HUES64 (cell line): ENCODE measurements around the gene CCL21. TPM values are rescaled to one million over a fixed set of nuclear protein-coding genes. Genes with fewer than 3 reads are reported as not detected.
"Not testable (repeated sequence)": the region's sequence is repeated elsewhere in the genome, so short reads cannot be mapped to it uniquely, and the experiment has no call there.

Source experiments
- H3K27ac ChIP-seq: 2 replicates; pipeline ENCODE4 v1.7.0; 2013; ENCODE audit warnings: low read depth, low read length, inconsistent platforms
- H3K27me3 ChIP-seq: 2 replicates; pipeline ENCODE4 v1.6.1; 2013; ENCODE audit warnings: mild to moderate bottlenecking, low read length; ENCODE audit not compliant: insufficient read depth
- H3K36me3 ChIP-seq: 2 replicates; pipeline ENCODE4 v1.6.1; 2013; ENCODE audit warnings: mild to moderate bottlenecking, low read length; ENCODE audit not compliant: insufficient read depth
- H3K4me1 ChIP-seq: 2 replicates; pipeline ENCODE4 v1.6.1; 2013; ENCODE audit warnings: mild to moderate bottlenecking, low read length, moderate library complexity; ENCODE audit not compliant: insufficient read depth
- H3K4me3 ChIP-seq: 2 replicates; pipeline ENCODE4 v1.5.1; 2013; ENCODE audit warnings: mild to moderate bottlenecking, low read length, moderate library complexity
- H3K9ac ChIP-seq: 2 replicates; pipeline ENCODE4 v1.6.1; 2013; ENCODE audit warnings: mild to moderate bottlenecking, low read depth, low read length
- H3K9me3 ChIP-seq: 2 replicates; pipeline ENCODE4 v1.6.1; 2013; ENCODE audit warnings: low read depth, low read length; ENCODE audit not compliant: insufficient read depth
- WGBS: fragments of 150-250, 120-280 bp; methylation state at CpG from one replicate; pipeline ENCODE4 v1.1.7; 2013; ENCODE audit warnings: missing lambda C conversion rate; 5-methylcytosine and 5-hydroxymethylcytosine counted together
- polyA plus RNA-seq, 2 experiments: library from polyadenylated mRNA; stranded (reverse); fragments of 50-300 nt; gene quantifications; one replicate each; pipeline ENCODE4 v1.2.3, GENCODE V29; 2013

The CCL21 gene
- polyA plus RNA-seq (2013, experiment 1 of 2) = not detected
- not detected for polyA plus RNA-seq (2013, experiment 2 of 2)

GRCh38 chr9:34710023-34710422 is at the start of gene CCL21:
Gene CCL21, minus strand, starts transcription at chr9:34710136. Its CDS starts 70 bp downstream, at chr9:34710066.
- Histone ChIP-seq H3K9ac (no peak within 1 kb of the TSS), H3K27ac (no peak within 1 kb of the TSS), H3K4me1 (no peaks in the 10 kb centered on the region), H3K4me3 (no peak within 1 kb of the TSS), H3K36me3 (no peaks in the 10 kb centered on the region), H3K9me3 (no peaks in the 10 kb centered on the region), H3K27me3 (no peaks in the 10 kb centered on the region)
- no CpG with 5 or more reads among the region's 2 CpGs for WGBS

- Histone ChIP-seq H3K9me3 (no peaks in the 10 kb centered on the region), H3K27me3 (0 out of 2 replicates have a peak, but pooled peaks cover 3% of the 10 kb centered on the region), H3K9ac (no peak overlapping the region), H3K4me1 (no peaks in the 10 kb centered on the region), H3K36me3 (no peaks in the 10 kb centered on the region), H3K27ac (no peak overlapping the region), H3K4me3 (no peak overlapping the region)
- 87% methylated on average over 13 of the region's 13 CpGs for WGBS
These were observed 49.6 kb upstream of the CCL21 start for GRCh38 chr9:34759432-34760134.

GRCh38 chr9:34750320-34750719 is 40.4 kb upstream of the CCL21 start:
- 83% methylated on average over 1 of the region's 2 CpGs for WGBS
- H3K4me3 ChIP-seq, H3K36me3 ChIP-seq: not testable (repeated sequence)

GRCh38 chr9:34746526-34746925 is 36.6 kb upstream of the CCL21 start:
- no peaks in the 10 kb centered on the region for H3K36me3 ChIP-seq
- H3K27ac ChIP-seq = no peak overlapping the region
- no peaks in the 10 kb centered on the region for H3K27me3 ChIP-seq
- H3K4me3 ChIP-seq = no peak overlapping the region
- 0 out of 2 replicates have a peak, but pooled peaks cover 5% of the 10 kb centered on the region for H3K9me3 ChIP-seq
- no peaks in the 10 kb centered on the region for H3K4me1 ChIP-seq
- no peak overlapping the region for H3K9ac ChIP-seq

More at GRCh38 chr9:34750320-34750719, 40.4 kb upstream of the CCL21 start:
- H3K27ac ChIP-seq, H3K9me3 ChIP-seq, H3K9ac ChIP-seq, H3K4me1 ChIP-seq: not testable (repeated sequence)
- peaks cover 17% of the 10 kb centered on the region; the same call in 1 of the 2 replicates for H3K27me3 ChIP-seq

GRCh38 chr9:34744295-34745221 is 34.6 kb upstream of the CCL21 start:
- H3K4me3 ChIP-seq = no peak overlapping the region
- 0 out of 2 replicates have a peak, but pooled peaks cover 5% of the 10 kb centered on the region for H3K9me3 ChIP-seq
- no peaks in the 10 kb centered on the region for H3K27me3 ChIP-seq
- H3K36me3 ChIP-seq = no peaks in the 10 kb centered on the region
- no peak overlapping the region for H3K27ac ChIP-seq
- WGBS = 98% methylated on average over 2 of the region's 2 CpGs
- no peaks in the 10 kb centered on the region for H3K4me1 ChIP-seq
- no peak overlapping the region for H3K9ac ChIP-seq

- H3K36me3 ChIP-seq = no peaks in the 10 kb centered on the region
- no peaks in the 10 kb centered on the region for H3K4me1 ChIP-seq
- WGBS = 100% methylated on average over 1 of the region's 2 CpGs
- H3K27me3 ChIP-seq = no peaks in the 10 kb centered on the region
- H3K9ac ChIP-seq = no peak overlapping the region
- 0 out of 2 replicates have a peak, but pooled peaks cover 3% of the 10 kb centered on the region for H3K9me3 ChIP-seq
- H3K27ac ChIP-seq = no peak overlapping the region
- no peak overlapping the region for H3K4me3 ChIP-seq
These were observed 32.8 kb upstream of the CCL21 start for GRCh38 chr9:34742710-34743109.

GRCh38 chr9:34741628-34742027 is 31.7 kb upstream of the CCL21 start:
- no peaks in the 10 kb centered on the region for H3K4me1 ChIP-seq
- H3K27ac ChIP-seq = no peak overlapping the region
- no peaks in the 10 kb centered on the region; the same call in 1 of the 2 replicates for H3K27me3 ChIP-seq
- no peaks in the 10 kb centered on the region for H3K36me3 ChIP-seq
- no peak overlapping the region for H3K9ac ChIP-seq
- H3K9me3 ChIP-seq = no peaks in the 10 kb centered on the region
- H3K4me3 ChIP-seq = no peak overlapping the region
- WGBS = 95% methylated on average over 6 of the region's 6 CpGs

GRCh38 chr9:34740176-34740575 is 30.2 kb upstream of the CCL21 start:
- H3K9me3 ChIP-seq, H3K9ac ChIP-seq, H3K4me1 ChIP-seq, H3K27ac ChIP-seq, H3K4me3 ChIP-seq, H3K27me3 ChIP-seq, H3K36me3 ChIP-seq: not testable (repeated sequence)
- WGBS = 97% methylated on average over 27 of the region's 27 CpGs

- H3K9me3 ChIP-seq = no peaks in the 10 kb centered on the region
- 73% methylated on average over 5 of the region's 6 CpGs for WGBS
- no peak overlapping the region for H3K4me3 ChIP-seq
- H3K27ac ChIP-seq = no peak overlapping the region
- no peaks in the 10 kb centered on the region; the same call in 1 of the 2 replicates for H3K27me3 ChIP-seq
- no peaks in the 10 kb centered on the region for H3K4me1 ChIP-seq
- H3K9ac ChIP-seq = no peak overlapping the region
- no peaks in the 10 kb centered on the region for H3K36me3 ChIP-seq
These were observed 27.8 kb upstream of the CCL21 start for GRCh38 chr9:34737677-34738260.

- Histone ChIP-seq H3K36me3 (no peaks in the 10 kb centered on the region), H3K4me3 (no peak overlapping the region), H3K27me3 (no peaks in the 10 kb centered on the region; the same call in 1 of the 2 replicates), H3K9ac (no peak overlapping the region), H3K27ac (no peak overlapping the region), H3K9me3 (no peaks in the 10 kb centered on the region), H3K4me1 (no peaks in the 10 kb centered on the region)
These were observed 24.8 kb upstream of the CCL21 start for GRCh38 chr9:34734720-34735119.

GRCh38 chr9:34732886-34733285 is 22.9 kb upstream of the CCL21 start:
- H3K4me3 ChIP-seq = no peak overlapping the region
- no peak overlapping the region for H3K9ac ChIP-seq
- H3K27me3 ChIP-seq = no peaks in the 10 kb centered on the region; the same call in 1 of the 2 replicates
- no peaks in the 10 kb centered on the region for H3K36me3 ChIP-seq
- no peaks in the 10 kb centered on the region for H3K9me3 ChIP-seq
- WGBS = no CpG with 5 or more reads among the region's 2 CpGs
- H3K4me1 ChIP-seq = no peaks in the 10 kb centered on the region
- H3K27ac ChIP-seq = no peak overlapping the region
